GF-D8 (cell line): ENCODE measurements around the gene DMRTC2.

Experiments
- DNase-seq: peaks from one replicate; lab custom pipeline; 2025; lab: John Stamatoyannopoulos, UW

The DMRTC2 gene

GRCh38 chr19:41890936-41891335 is 46.1 kb downstream of the DMRTC2 start:
- DNase-seq = no peak

DNA sequence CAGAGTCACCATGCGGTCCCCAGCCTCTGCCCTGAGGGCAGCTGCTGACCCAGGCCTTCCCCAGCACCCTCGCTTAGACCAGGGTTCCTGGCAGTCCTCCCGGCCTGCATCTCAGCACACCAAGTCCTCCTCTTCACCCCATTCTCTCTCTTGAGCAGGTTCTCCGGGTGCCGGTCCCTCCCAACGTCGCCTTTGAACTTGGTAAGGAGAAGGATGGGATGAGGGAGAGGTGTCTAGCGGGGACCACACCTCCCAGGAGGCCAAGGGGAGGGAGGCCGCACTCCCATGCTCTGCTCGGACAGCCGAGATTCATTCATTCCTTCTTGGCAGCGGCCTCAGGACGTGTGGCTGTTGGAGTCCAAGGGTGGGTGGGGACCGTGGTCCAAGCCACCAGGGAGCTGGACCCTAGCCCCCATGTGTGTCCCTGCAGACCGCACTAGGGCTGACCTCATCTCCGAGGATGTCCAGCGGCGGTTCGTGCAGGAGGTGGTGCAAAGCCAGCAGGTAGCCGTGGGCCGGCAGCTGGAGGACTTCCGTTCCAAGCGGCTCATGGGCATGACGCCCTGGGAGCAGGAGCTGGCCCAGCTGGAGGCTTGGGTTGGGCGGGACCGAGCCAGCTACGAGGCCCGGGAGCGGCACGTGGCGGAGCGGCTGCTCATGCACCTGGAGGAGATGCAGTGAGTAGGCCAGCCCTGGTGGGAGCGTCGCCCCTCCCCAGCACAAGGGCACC is 47.5 kb downstream of the DMRTC2 start:
- no peak for DNase-seq

GRCh38 chr19:41893899-41894298 is 49.1 kb downstream of the DMRTC2 start:
- no peak for DNase-seq

DNA sequence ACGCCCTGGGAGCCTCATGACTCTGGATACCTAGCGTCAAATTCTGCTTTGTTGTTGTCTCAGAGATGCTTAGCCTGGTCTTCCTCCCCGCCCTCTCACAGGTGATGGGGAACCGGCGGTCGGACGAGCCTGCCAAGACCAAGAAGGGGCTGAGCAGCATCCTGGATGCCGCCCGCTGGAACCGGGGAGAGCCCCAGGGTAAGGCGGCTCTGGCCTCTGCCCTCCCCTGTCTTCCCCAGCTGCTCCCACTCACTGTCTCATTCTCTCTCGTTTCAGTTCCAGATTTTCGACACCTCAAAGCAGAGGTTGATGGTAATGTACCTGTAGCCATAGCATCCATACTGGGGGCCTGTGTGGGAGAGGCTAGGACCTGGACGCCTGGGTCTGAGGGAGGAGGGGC is 49.5 kb downstream of the DMRTC2 start:
- DNase-seq = no peak

DNA sequence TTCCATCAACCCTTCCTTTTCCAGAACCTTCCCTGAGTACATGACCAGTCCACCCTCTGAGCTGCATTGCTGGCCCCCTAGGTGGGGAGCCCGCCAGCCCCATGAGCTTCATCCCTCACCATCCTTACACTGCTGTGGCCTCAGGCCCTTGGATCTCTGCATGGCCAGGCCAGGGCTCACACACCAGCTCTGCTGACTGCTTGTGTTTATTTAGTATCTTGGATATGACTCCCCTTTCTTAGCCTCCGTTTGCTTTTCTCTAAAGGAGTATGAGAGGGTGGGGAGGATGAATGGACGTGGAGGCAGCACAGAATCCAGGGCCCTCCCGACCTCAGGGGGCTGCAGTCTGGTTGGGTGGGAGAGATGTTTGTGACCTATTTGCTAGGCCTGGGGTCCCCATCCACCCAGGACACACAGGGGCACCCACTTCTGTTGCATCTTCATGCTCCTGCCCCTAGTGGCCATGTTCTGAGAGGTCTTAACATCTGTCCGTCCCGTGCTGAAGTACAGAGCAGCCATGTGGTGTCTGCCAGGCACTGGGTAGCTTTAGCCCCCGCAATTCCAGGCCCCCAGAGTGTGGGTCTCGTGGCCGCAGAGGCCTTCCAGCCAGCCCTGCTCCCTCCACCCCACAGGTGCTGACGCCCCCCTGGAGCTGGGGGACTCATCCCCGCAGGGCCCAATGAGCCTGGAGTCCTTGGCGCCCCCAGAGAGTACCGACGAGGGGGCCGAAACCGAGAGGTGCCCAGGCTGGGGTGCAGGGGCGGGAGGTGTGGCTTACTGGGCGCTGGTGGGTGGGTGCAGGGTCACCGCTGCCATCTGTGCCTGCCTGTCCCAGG is 51.1 kb downstream of the DMRTC2 start:
- no peak for DNase-seq

- DNase-seq = no peak
Observed at GRCh38 chr19:41896581-41896942, 51.7 kb downstream of the DMRTC2 start.

GRCh38 chr19:41897181-41897580 is 52.3 kb downstream of the DMRTC2 start:
- no peak for DNase-seq

GRCh38 chr19:41897820-41898219 is 53.0 kb downstream of the DMRTC2 start:
- DNase-seq = no peak

DNA sequence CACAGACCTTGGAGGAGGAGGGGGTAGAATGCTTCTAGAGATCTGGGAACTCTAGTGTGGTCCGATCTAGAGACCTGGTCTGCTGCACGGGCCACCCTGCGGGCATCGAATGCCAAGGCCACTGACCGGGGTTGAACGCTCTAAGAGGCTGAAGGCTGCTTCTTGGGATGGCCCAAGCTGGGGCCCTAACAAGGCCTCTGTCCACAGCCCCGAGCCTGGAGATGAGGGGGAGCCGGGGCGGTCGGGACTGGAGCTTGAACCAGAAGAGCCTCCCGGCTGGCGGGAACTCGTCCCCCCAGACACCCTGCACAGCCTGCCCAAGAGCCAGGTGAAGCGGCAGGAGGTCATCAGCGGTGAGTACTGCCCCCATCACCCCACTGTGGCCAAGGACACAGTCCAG is 53.4 kb downstream of the DMRTC2 start:
- DNase-seq = no peak
